Liver (tissue), 9 donors: ENCODE results near the gene VGF. TPM values are rescaled to one million over a fixed set of nuclear protein-coding genes. Genes with fewer than 3 reads are reported as not detected.

Experiments used
- DNase-seq: peaks from one replicate; pipeline ENCODE4 v3.0.0-alpha.2; 2017; ENCODE audit warnings: low spot score
- H3K27ac ChIP-seq, 2 donors: one replicate each; pipeline ENCODE4 v1.7.0; 2013; ENCODE audit warnings: inconsistent platforms in 2 of 2, low read length in 2 of 2, control low read depth in 1 of 2, low read depth in 1 of 2, mild to moderate bottlenecking in 1 of 2
- H3K27me3 ChIP-seq, 4 donors: one replicate each; pipeline versions ENCODE4 v1.6.1 to v1.7.0; 2013; ENCODE audit warnings: low read length in 3 of 4, inconsistent platforms in 1 of 4, mild to moderate bottlenecking in 1 of 4, moderate library complexity in 1 of 4; ENCODE audit not compliant: control insufficient read depth in 4 of 4, insufficient read depth in 4 of 4
- H3K36me3 ChIP-seq, 4 donors: one replicate each; pipeline versions ENCODE4 v1.6.1 to v1.7.0; 2013; ENCODE audit warnings: low read length in 3 of 4, mild to moderate bottlenecking in 3 of 4, low read depth in 1 of 4, moderate library complexity in 1 of 4; ENCODE audit not compliant: control insufficient read depth in 4 of 4, insufficient read depth in 3 of 4
- H3K4me1 ChIP-seq, 4 donors: one replicate each; pipeline versions ENCODE4 v1.6.1 to v1.7.0; 2013; ENCODE audit warnings: low read length in 3 of 4, mild to moderate bottlenecking in 3 of 4, moderate library complexity in 1 of 4; ENCODE audit not compliant: control insufficient read depth in 4 of 4, insufficient read depth in 4 of 4
- H3K4me3 ChIP-seq, 3 donors: one replicate each; pipeline versions ENCODE4 v1.6.1 to v1.7.0; 2013; ENCODE audit warnings: low read length in 3 of 3, control low read depth in 1 of 3, low read depth in 1 of 3, mild to moderate bottlenecking in 1 of 3
- H3K9ac ChIP-seq, 2 donors: one replicate each; pipeline ENCODE4 v1.7.0; 2013; ENCODE audit warnings: low read length in 2 of 2, mild to moderate bottlenecking in 2 of 2, moderate library complexity in 2 of 2, control low read depth in 1 of 2, low read depth in 1 of 2
- H3K9me3 ChIP-seq, 4 donors: one replicate each; pipeline versions ENCODE4 v1.6.1 to v1.7.0; 2013; ENCODE audit warnings: low read length in 3 of 4; ENCODE audit not compliant: control insufficient read depth in 4 of 4
- ATF3 ChIP-seq: IDR thresholded peaks from 2 replicates; pipeline ENCODE4 v1.6.1; 2016; ENCODE audit warnings: antibody characterized with exemption
- FOXA1 ChIP-seq: IDR thresholded peaks from 2 replicates; pipeline ENCODE4 v1.6.1; 2016; ENCODE audit warnings: antibody characterized with exemption
- FOXA2 ChIP-seq: IDR thresholded peaks from 2 replicates; pipeline ENCODE4 v1.6.1; 2016; ENCODE audit warnings: antibody characterized with exemption
- HNF4A ChIP-seq, 2 donors: conservative IDR thresholded peaks; 2 replicates each; pipeline ENCODE4 v1.6.1; 2016; ENCODE audit warnings: antibody characterized with exemption in 2 of 2, mild to moderate bottlenecking in 2 of 2
- JUND ChIP-seq, 2 donors: IDR thresholded peaks; 2 replicates each; pipeline ENCODE4 v1.6.1; 2016; ENCODE audit warnings: antibody characterized with exemption in 2 of 2
- MAX ChIP-seq: IDR thresholded peaks from 2 replicates; pipeline ENCODE4 v1.6.1; 2016; ENCODE audit warnings: antibody characterized with exemption
- NR2F2 ChIP-seq: IDR thresholded peaks from 2 replicates; pipeline ENCODE4 v1.6.1; 2016; ENCODE audit warnings: antibody characterized with exemption
- RAD21 ChIP-seq, 2 donors: IDR thresholded peaks; 2 replicates each; pipeline ENCODE4 v1.6.1; 2016; ENCODE audit warnings: antibody characterized with exemption in 2 of 2, mild to moderate bottlenecking in 2 of 2
- RXRA ChIP-seq, 2 donors: IDR thresholded peaks; 2 replicates each; pipeline ENCODE4 v1.6.1; 2017 to 2018; ENCODE audit warnings: antibody characterized with exemption in 2 of 2, mild to moderate bottlenecking in 1 of 2
- SP1 ChIP-seq: IDR thresholded peaks from 2 replicates; pipeline ENCODE4 v1.6.1; 2018; ENCODE audit warnings: antibody characterized with exemption, mild to moderate bottlenecking
- TAF1 ChIP-seq: conservative IDR thresholded peaks from 2 replicates; pipeline ENCODE4 v1.6.1; 2016; ENCODE audit warnings: antibody characterized with exemption, mild to moderate bottlenecking
- YY1 ChIP-seq: IDR thresholded peaks from 2 replicates; pipeline ENCODE4 v1.6.1; 2016; ENCODE audit warnings: antibody characterized with exemption, mild to moderate bottlenecking
- WGBS: extraction: QIAGEN DNeasy Blood & Tissue Kit; methylation state at CpG from one replicate; pipeline ENCODE4 v1.1.7; 2013; 5-methylcytosine and 5-hydroxymethylcytosine counted together
- polyA plus RNA-seq, 2 donors: library from polyadenylated mRNA; stranded (reverse) in 1 of 2; unstranded in 1 of 2; fragments of 200-250 nt in 1 of 2; fragments of >200 nt in 1 of 2; fragmentation: Nextera tagmentation in 1 of 2; extraction: Ambion mirVana in 1 of 2; gene quantifications; one replicate each; pipeline versions ENCODE4 v1.2.1 to v1.2.3, GENCODE V29; 2013 to 2015
- total RNA-seq, 2 donors: library from RNA; depleted of rRNA; stranded (reverse); fragments of >200 nt; gene quantifications; one replicate each; pipeline ENCODE4 v1.2.3, GENCODE V29; 2014
- donor health status: healthy.
- donor health status: healthy.
- donor health status: healthy.
- donor health status: healthy.
- donor health status: healthy.

Gene VGF
- total and polyA plus RNA-seq, 4 donors: not detected

- H3K4me3 ChIP-seq: no peak overlapping the region
- WGBS: 5% methylated on average over 79 of the region's 79 CpGs
- H3K9ac ChIP-seq: no peak overlapping the region
- no peaks in the 10 kb centered on the region for H3K9me3 ChIP-seq
- peaks cover 6 to 19% (median 16%) of the 10 kb centered on the region in 4 donors for H3K27me3 ChIP-seq
- H3K27ac ChIP-seq: no peak overlapping the region
- H3K4me1 ChIP-seq: peaks cover 8 to 33% (median 16%) of the 10 kb centered on the region in 4 donors
- TF ChIP-seq ATF3: no peak
- TF ChIP-seq YY1: no peak
- no peak for TF ChIP-seq TAF1
- TF ChIP-seq NR2F2: no peak
- TF ChIP-seq MAX: no peak
- TF ChIP-seq FOXA1: no peak
- TF ChIP-seq RXRA (IDR thresholded peaks at IDR 0.05): no peak
- TF ChIP-seq SP1: no peak
- H3K36me3 ChIP-seq: no peaks in the 10 kb centered on the region
- DNase-seq: no peak
These were observed 6.9 kb upstream of the VGF start for GRCh38 chr7:101172005-101172853.

- Histone ChIP-seq H3K27ac (no peak overlapping the region), H3K36me3 (no peaks in the 10 kb centered on the region), H3K27me3 (peaks cover 6 to 19% (median 16%) of the 10 kb centered on the region in 4 donors), H3K4me3 (no peak overlapping the region), H3K9ac (no peak overlapping the region), H3K4me1 (peaks cover 8 to 33% (median 16%) of the 10 kb centered on the region in 4 donors), H3K9me3 (no peaks in the 10 kb centered on the region)
- DNase-seq: no peak
- TF ChIP-seq RAD21 (IDR thresholded peaks at IDR 0.05) (no peak), RXRA (IDR thresholded peaks at IDR 0.05) (no peak), ATF3 (no peak), TAF1 (no peak), NR2F2 (no peak), YY1 (no peak), MAX (no peak)
- 2% methylated on average over 13 of the region's 13 CpGs for WGBS
These were observed 6.1 kb upstream of the VGF start for GRCh38 chr7:101171442-101171837.

GRCh38 chr7:101170617-101171441 lies 5.5 kb upstream of the VGF start:
- H3K27me3 ChIP-seq: peaks cover 6 to 22% (median 18%) of the 10 kb centered on the region in 4 donors
- H3K9me3 ChIP-seq: no peaks in the 10 kb centered on the region
- 7% methylated on average over 17 of the region's 17 CpGs for WGBS
- no peak for DNase-seq
- no peak overlapping the region for H3K27ac ChIP-seq
- no peak overlapping the region for H3K4me3 ChIP-seq
- TF ChIP-seq JUND (IDR thresholded peaks at IDR 0.05): no peak
- no peak for TF ChIP-seq RAD21 (IDR thresholded peaks at IDR 0.05)
- no peak for TF ChIP-seq HNF4A (conservative IDR thresholded peaks at IDR 0.05)
- TF ChIP-seq RXRA (IDR thresholded peaks at IDR 0.05): no peak
- TF ChIP-seq FOXA2: no peak
- no peak for TF ChIP-seq FOXA1
- TF ChIP-seq TAF1: no peak
- no peak overlapping the region for H3K9ac ChIP-seq
- H3K36me3 ChIP-seq: no peaks in the 10 kb centered on the region
- H3K4me1 ChIP-seq: peaks cover 8 to 33% (median 16%) of the 10 kb centered on the region in 4 donors
